Kidney tubule cell (primary cell): ENCODE measurements around the gene LYRM7.
A peak's percentile ranks its signal among the peaks of the same experiment; 100 is the strongest.
"Not testable (repeated sequence)": the region's sequence is repeated elsewhere in the genome, so short reads cannot be mapped to it uniquely, and the experiment has no call there.

ENCODE experiments used
- DNase-seq: peaks from one replicate; pipeline ENCODE4 v3.0.0-alpha.2; 2018; ENCODE audit warnings: low spot score

LYRM7 gene

GRCh38 chr5:131180407-131180806 lies 9.7 kb downstream of the LYRM7 start:
- DNase-seq: no peak

DNA sequence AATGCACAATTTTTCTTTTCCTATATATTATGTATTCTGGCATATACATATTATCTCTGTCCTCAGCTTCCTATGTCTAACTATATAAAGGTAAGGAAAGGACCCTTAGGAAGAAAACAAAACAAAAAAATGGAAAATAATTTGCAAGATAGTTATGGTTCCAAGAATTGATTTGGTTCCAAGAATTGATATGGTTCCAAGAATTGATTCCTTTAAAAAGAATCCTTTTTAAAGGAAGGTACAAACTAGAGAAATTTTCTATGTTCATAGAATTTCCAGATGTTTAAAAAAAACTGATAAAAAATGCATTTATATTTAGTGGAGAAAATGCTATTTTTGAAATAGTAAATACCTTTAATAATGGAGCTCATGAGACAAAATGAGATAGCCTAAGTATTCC lies 12.1 kb downstream of the LYRM7 start:
- DNase-seq: no peak

- no peak for DNase-seq
These were observed 14.9 kb downstream of the LYRM7 start for GRCh38 chr5:131185523-131186104.

- DNase-seq: no peak
These were observed 16.0 kb downstream of the LYRM7 start for GRCh38 chr5:131186561-131187256.

GRCh38 chr5:131193106-131193505 lies 22.4 kb downstream of the LYRM7 start:
- DNase-seq: no peak

- not testable (repeated sequence) for DNase-seq
These were observed 23.2 kb downstream of the LYRM7 start for GRCh38 chr5:131193897-131194296.

DNA sequence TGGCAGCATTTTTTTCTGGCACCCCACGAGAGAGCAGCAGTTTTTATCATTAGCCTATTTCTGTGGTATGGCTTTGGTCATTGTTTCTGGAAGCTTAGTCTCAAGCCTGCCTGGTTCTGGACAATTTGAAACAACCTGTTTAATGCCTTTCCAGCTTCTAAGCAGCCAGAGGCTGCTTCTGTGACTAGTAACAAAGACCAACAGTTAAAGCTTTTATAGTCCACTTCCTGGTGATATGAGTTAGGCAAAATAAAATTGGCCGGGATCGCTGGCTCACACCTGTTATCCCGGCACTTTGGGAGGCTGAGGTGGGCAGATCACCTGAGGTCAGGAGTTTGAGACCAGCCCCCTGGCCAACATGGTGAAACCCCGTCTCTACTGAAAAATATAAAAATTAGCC lies 24.0 kb downstream of the LYRM7 start:
- DNase-seq: no peak

- no peak for DNase-seq
These were observed 25.0 kb downstream of the LYRM7 start for GRCh38 chr5:131195696-131196095.

DNA sequence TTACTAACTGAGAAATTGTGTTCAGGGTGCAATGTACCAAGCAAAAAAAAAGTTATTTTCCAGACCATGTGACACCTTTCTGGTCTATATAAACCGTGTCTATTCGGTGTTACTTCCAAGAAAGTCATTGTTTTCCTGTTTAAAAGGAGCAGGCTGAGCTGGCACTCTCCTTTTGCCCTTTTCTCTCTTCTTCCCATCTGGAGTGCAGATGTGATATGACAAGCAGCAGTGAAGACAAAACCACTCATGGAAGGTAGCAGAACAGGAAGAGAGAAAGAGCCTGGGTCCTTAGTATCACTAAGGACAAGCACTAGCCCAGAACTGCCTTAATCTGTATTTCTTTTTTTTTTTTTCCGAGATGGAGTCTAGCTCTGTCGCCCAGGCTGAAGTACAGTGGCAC lies 25.6 kb downstream of the LYRM7 start:
- no peak for DNase-seq

- no peak for DNase-seq
These were observed 27.9 kb downstream of the LYRM7 start for GRCh38 chr5:131198625-131199024.

- no peak for DNase-seq
These were observed 29.8 kb downstream of the LYRM7 start for GRCh38 chr5:131200560-131200959.

DNA sequence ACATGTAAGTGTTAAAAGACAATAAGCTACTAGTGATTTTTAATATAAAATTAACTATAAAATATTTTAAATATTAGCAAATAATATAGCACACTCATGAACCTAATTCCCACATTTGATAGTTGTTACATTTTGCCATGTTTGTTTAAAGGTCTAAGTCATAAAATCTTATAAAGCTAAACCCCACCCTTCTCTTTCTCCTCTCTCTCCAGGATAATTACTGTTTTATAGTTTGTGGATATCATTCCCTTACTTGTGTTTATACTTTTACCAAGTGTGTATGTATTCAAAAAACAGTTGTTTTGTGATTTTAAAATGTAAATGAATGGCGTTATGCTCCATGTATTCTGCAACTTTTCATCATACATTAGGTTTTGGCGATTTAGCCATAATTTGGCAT lies 34.2 kb downstream of the LYRM7 start:
- no peak for DNase-seq

DNA sequence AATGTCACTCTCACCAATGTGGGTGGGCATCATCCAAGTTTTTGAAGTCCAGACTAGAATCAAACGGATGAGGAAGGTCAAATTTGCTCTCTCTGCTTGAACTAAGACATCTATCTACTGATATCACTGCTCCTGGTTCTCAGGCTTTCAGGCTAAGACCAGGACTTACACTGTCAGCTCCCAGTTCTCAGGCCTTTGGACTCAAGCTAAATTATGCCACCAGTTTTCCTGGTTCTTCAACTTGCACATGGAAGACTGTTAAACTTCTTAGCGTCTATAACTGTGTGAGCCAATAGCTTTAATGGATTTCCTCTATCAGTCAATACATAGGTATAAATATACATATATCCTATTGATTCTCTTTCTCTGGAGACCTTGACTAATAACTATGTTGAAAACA lies 35.3 kb downstream of the LYRM7 start:
- DNase-seq: no peak

DNA sequence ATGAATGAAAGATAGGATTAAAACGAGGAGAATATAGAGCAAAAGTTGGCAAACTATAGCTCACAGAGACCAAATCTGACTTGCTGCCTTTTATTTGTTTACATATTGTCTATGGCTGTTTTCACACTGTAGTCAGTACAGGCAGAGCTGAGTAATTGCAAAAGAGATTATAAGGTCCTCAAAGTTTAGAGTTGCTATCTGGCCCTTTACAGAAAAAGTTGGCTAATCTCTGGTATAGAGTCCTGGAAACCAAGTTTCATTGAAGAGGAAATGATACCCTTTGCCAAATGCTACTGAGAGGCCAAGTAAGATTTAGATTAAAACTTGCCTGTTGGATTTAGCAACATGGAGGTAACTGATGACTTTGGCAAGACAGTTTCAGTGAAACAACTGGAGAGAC lies 36.0 kb downstream of the LYRM7 start:
- no peak for DNase-seq

GRCh38 chr5:131209175-131209505 lies 38.4 kb downstream of the LYRM7 start:
- no peak for DNase-seq

DNA sequence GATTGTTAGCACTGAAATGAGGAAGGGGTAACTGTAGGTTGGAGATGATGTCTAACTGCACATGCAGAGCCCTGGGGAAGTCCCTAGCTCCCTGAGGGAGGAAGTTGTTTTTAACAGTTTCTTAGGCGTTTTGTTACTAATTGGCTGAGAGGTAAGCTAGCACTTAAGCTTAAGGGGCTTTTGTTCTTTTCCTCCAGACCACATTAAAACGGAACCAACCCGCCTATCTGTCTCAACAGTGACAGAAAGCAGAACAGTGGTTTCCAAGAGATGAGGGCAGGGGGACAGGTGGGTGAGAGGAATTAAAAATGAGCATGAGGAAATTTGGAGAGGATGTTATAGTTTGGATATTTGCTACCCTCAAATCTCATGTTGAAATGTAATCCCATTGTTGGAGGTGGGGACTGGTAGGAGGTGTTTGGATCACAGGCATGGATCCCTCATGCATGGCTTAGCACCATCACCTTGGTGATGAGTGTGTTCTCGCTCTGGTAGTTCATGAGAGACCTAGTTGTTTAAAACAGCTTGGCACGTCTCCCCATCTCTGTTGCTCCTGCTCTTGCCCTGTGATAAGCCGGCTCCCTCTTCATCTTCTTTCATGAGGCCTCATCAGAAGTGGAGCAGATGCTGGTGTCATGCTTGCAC lies 38.9 kb downstream of the LYRM7 start:
- DNase-seq: peak; percentile 72

- no peak for DNase-seq
These were observed 39.4 kb downstream of the LYRM7 start for GRCh38 chr5:131210151-131210510.

DNA sequence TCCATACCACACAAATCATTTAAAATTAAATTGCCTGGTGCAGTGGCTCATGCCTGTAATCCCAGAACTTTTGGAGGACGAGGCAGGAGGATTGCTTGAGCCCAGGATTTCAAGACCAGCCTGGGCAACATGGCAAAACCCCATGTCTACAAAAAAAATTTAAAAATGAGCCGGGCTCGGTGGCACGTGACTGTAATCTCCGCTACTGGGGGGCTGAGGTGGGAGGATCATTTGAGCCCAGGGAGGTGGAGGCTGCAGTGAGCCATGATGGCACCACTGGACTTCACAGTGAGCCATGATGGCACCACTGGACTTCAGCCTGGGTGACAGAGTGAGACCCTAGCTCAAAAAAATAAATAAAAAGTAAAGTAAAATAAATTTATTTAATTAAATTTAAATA lies 40.9 kb downstream of the LYRM7 start:
- no peak for DNase-seq

GRCh38 chr5:131212471-131213021 lies 41.8 kb downstream of the LYRM7 start:
- no peak for DNase-seq

DNA sequence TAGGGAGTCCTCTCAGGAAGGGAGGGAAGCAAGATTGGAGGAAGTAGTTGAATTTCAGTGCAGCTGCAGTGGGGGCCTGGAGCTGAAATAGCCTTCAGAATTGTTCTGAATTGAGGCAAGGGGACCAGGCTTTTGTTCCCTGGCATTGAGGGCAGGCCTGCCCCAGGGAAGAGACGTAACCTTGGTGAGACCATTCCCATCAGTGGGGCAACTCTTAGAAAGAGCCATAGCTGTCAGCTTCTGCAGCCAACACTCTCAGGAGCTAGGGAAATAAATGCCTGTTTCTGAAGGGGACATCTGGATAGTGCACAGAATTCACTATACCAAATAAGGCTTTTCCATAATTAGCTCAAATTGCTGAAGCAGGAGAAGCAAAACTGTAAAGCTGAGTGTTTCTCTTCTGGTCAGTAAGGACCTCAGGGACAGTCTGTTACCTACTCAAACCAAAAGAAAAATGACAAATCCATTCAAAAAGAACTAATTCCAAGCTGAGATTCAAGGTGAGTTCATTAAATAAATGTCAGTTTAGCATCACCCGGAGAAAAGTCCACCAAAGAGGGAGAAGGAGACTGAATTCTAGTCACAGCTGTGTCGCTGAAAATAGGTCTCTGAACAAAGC lies 44.0 kb downstream of the LYRM7 start:
- no peak for DNase-seq

DNA sequence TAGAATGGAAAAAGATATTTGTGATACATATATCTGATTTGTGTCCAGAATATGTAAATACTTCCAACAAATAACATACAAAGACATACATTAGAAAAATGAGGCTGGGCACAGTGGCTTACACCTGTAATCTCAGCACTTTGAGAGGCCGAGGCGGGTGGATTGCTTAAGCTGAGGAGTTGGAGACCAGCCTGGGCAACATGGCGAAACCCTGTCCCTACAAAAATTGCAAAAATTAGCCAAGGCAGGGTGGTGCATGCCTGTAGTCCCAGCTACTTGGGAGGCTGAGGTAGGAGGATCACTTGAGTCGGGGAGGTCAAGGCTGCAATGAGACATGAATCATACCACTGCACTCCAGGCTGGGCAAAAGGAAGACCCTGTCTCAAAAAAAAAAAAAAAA lies 47.0 kb downstream of the LYRM7 start:
- no peak for DNase-seq

DNA sequence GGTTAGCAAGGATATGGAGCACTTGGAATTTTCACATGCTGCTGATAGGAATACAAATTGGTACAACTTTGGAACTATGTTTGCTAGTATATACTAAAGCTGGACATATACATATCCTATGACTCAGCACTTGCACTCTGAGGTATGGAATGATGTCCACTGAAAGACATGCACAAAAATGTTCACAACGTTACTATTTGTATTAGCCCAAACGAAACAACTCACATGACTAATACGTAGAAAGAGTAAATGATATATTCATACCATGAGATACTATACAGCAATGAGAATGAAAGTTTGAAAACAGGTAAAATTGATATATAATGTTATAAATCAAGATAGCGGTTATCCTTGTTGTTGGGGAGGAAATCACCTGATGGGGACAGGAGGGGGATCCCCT lies 47.6 kb downstream of the LYRM7 start:
- DNase-seq: no peak

- no peak for DNase-seq
These were observed 49.8 kb downstream of the LYRM7 start for GRCh38 chr5:131220566-131220965.
